Measurements from ENCODE around the gene AK9.

GRCh38 chr6:109678240-109678639, 12.8 kb downstream of the AK9 start:
- TF ChIP-seq, protein P1, sequence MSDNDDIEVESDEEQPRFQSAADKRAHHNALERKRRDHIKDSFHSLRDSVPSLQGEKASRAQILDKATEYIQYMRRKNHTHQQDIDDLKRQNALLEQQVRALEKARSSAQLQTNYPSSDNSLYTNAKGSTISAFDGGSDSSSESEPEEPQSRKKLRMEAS (IDR thresholded peaks at IDR 0.05) = no peak
- TF ChIP-seq CTCF (IDR thresholded peaks at IDR 0.05; ENCODE audit: low read depth, low read length, missing input control) (no peak), JUND (IDR thresholded peaks at IDR 0.05) (no peak), FOXA1 (IDR thresholded peaks at IDR 0.05) (no peak), RAD21 (IDR thresholded peaks at IDR 0.05) (no peak), ATF3 (IDR thresholded peaks at IDR 0.05) (no peak), EGR1 (IDR thresholded peaks at IDR 0.05; ENCODE audit: low read depth in 2 of 2) (no peak), YY1 (IDR thresholded peaks at IDR 0.05) (no peak), FOXA2 (IDR thresholded peaks at IDR 0.05) (no peak)
